ENCODE results near the gene ALKBH2.

ALKBH2 gene

GRCh38 chr12:109047081-109047805, 46.0 kb downstream of the ALKBH2 start:
- ChIA-PET POLR2A (no interaction called here), CTCF (no interaction called here)
- no peak for DNase-seq (ENCODE audit: extremely low spot score)
- TF ChIP-seq ARNT (IDR thresholded peaks at IDR 0.05) = no peak
- TF ChIP-seq CTBP1 (IDR thresholded peaks at IDR 0.05; ENCODE audit: borderline replicate concordance) = no peak
- no peak for TF ChIP-seq BHLHE40 (IDR thresholded peaks at IDR 0.05; ENCODE audit: borderline replicate concordance)
- no peak for TF ChIP-seq L3MBTL2 (conservative IDR thresholded peaks at IDR 0.05)
- no peak for TF ChIP-seq FOXM1 (IDR thresholded peaks at IDR 0.05; ENCODE audit: borderline replicate concordance)
- no peak for TF ChIP-seq SP1 (IDR thresholded peaks at IDR 0.05)
- TF ChIP-seq SUZ12 (IDR thresholded peaks at IDR 0.05) = no peak
- no peak for TF ChIP-seq FOXA1 (IDR thresholded peaks at IDR 0.05)
- TF ChIP-seq PKNOX1 (IDR thresholded peaks at IDR 0.05) = no peak
- no peak for TF ChIP-seq LEF1 (IDR thresholded peaks at IDR 0.05; ENCODE audit: borderline replicate concordance)
- no peak for TF ChIP-seq NFRKB (IDR thresholded peaks at IDR 0.05)
- no peak for TF ChIP-seq TARDBP (IDR thresholded peaks at IDR 0.05)
- no peak for TF ChIP-seq FOXK2 (IDR thresholded peaks at IDR 0.05)
- TF ChIP-seq ELF4 (IDR thresholded peaks at IDR 0.05) = no peak
- TF ChIP-seq HDGF (IDR thresholded peaks at IDR 0.05; ENCODE audit: borderline replicate concordance) = no peak
- no peak for TF ChIP-seq ZNF384 (IDR thresholded peaks at IDR 0.05)

GRCh38 chr12:109044241-109044640, 49.0 kb downstream of the ALKBH2 start:
- CTCF ChIA-PET = no interaction called here
- TF ChIP-seq TARDBP (IDR thresholded peaks at IDR 0.05) (no peak), FOXA1 (IDR thresholded peaks at IDR 0.05) (no peak), ARNT (IDR thresholded peaks at IDR 0.05) (no peak), BHLHE40 (IDR thresholded peaks at IDR 0.05; ENCODE audit: borderline replicate concordance) (no peak), L3MBTL2 (conservative IDR thresholded peaks at IDR 0.05) (no peak), SUZ12 (IDR thresholded peaks at IDR 0.05) (no peak), CTBP1 (IDR thresholded peaks at IDR 0.05; ENCODE audit: borderline replicate concordance) (no peak), SP1 (IDR thresholded peaks at IDR 0.05) (no peak), LEF1 (IDR thresholded peaks at IDR 0.05; ENCODE audit: borderline replicate concordance) (no peak)
- POLR2A ChIA-PET = no interaction called here
- no peak for DNase-seq (ENCODE audit: extremely low spot score)

Measured in HEK293T (cell line).